ENCODE results near the gene RNF208. TPM values are rescaled to one million over a fixed set of nuclear protein-coding genes. Genes with fewer than 3 reads are reported as not detected.

RNF208 gene
- total and polyA plus RNA-seq, 2 experiments from 2014 or later, result 1.4 to 5.6 TPM

- Histone ChIP-seq H3K4me1 (ENCODE audit: insufficient read depth) (peaks cover 13% of the 10 kb centered on the region; the same call in 1 of the 2 replicates), H3K36me3 (ENCODE audit: insufficient read depth) (peaks cover 9% of the 10 kb centered on the region), H3K79me2 (replicated peaks; ENCODE audit: insufficient read depth) (peaks cover 24% of the 10 kb centered on the region), H3K4me3 (peak overlapping the region; percentile 96), H3K9me2 (ENCODE audit: insufficient read depth) (no peaks in the 10 kb centered on the region), H3F3A (replicated peaks; ENCODE audit: low read depth) (peaks cover 12% of the 10 kb centered on the region), H3K27ac (ENCODE audit: low read depth) (no peak overlapping the region), H2AFZ (no peak overlapping the region), H3K4me2 (peak overlapping the region; percentile 94), H4K20me1 (replicated peaks; ENCODE audit: insufficient read depth) (no peaks in the 10 kb centered on the region; the same call in 1 of the 2 replicates), H3K27me3 (ENCODE audit: insufficient read depth) (peaks cover 4% of the 10 kb centered on the region; the same call in 1 of the 2 replicates)
- Mint-ChIP-seq H3K9me3 (no peaks in the 10 kb centered on the region), H3K4me3 (peak overlapping the region; percentile 89), H3K27ac (no peak overlapping the region; the same call in 1 of the 2 replicates), H3K36me3 (ENCODE audit: low read depth) (peaks cover 19% of the 10 kb centered on the region; the same call in 2 of the 3 replicates), H3K4me1 (peaks cover 8% of the 10 kb centered on the region), H3K27me3 (ENCODE audit: insufficient read depth, low read depth, poor library complexity) (peaks cover 16% of the 10 kb centered on the region)
- DNase-seq (ENCODE audit: low spot score), result peak; percentile 67
- ATAC-seq, result peak; percentile 29
- TF ChIP-seq EZH2 (IDR thresholded peaks at IDR 0.05; ENCODE audit: low read depth, unreplicated experiment) (no peak), CREB1 (CRISPR knock-in tag; IDR thresholded peaks at IDR 0.05; ENCODE audit: low read depth) (no peak), POLR2AphosphoS5 (IDR thresholded peaks at IDR 0.05; ENCODE audit: low read depth) (no peak), EZH2phosphoT487 (IDR thresholded peaks at IDR 0.05; ENCODE audit: unreplicated experiment) (no peak)
- TF ChIP-seq, protein P1, sequence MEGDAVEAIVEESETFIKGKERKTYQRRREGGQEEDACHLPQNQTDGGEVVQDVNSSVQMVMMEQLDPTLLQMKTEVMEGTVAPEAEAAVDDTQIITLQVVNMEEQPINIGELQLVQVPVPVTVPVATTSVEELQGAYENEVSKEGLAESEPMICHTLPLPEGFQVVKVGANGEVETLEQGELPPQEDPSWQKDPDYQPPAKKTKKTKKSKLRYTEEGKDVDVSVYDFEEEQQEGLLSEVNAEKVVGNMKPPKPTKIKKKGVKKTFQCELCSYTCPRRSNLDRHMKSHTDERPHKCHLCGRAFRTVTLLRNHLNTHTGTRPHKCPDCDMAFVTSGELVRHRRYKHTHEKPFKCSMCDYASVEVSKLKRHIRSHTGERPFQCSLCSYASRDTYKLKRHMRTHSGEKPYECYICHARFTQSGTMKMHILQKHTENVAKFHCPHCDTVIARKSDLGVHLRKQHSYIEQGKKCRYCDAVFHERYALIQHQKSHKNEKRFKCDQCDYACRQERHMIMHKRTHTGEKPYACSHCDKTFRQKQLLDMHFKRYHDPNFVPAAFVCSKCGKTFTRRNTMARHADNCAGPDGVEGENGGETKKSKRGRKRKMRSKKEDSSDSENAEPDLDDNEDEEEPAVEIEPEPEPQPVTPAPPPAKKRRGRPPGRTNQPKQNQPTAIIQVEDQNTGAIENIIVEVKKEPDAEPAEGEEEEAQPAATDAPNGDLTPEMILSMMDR (conservative IDR thresholded peaks at IDR 0.05; ENCODE audit: low read depth in 2 of 2), result no peak
These were observed 33.5 kb upstream of the RNF208 start for GRCh38 chr9:137255448-137256114.

- peak within 1 kb of the TSS; percentile 96 for H3K4me3 ChIP-seq
- peaks cover 24% of the 10 kb centered on the region for H3K79me2 ChIP-seq (replicated peaks; ENCODE audit: insufficient read depth)
- H3K27ac ChIP-seq (ENCODE audit: low read depth), result no peak within 1 kb of the TSS
- H3K9me2 ChIP-seq (ENCODE audit: insufficient read depth), result no peaks in the 10 kb centered on the region
- H3K36me3 ChIP-seq (ENCODE audit: insufficient read depth), result peaks cover 9% of the 10 kb centered on the region
- peak within 1 kb of the TSS; percentile 94 for H2AFZ ChIP-seq
- H3K4me1 Mint-ChIP-seq, result peaks cover 11% of the 10 kb centered on the region
- peaks cover 4% of the 10 kb centered on the region; the same call in 1 of the 2 replicates for H3K27me3 ChIP-seq (ENCODE audit: insufficient read depth)
- H3K27ac Mint-ChIP-seq, result peak within 1 kb of the TSS; percentile 28; the same call in 1 of the 2 replicates
- H3K9me3 Mint-ChIP-seq, result no peaks in the 10 kb centered on the region
- DNase-seq (ENCODE audit: low spot score), result peak; percentile 88
- TF ChIP-seq EZH2phosphoT487 (IDR thresholded peaks at IDR 0.05; ENCODE audit: unreplicated experiment) (no peak), JUNB (IDR thresholded peaks at IDR 0.05; ENCODE audit: unreplicated experiment) (no peak), POLR2AphosphoS5 (IDR thresholded peaks at IDR 0.05; ENCODE audit: low read depth) (peak; percentile 95), CREB1 (CRISPR knock-in tag; IDR thresholded peaks at IDR 0.05; ENCODE audit: low read depth) (peak; percentile 37; the same call in 1 of the 2 replicates), ZNF114 (CRISPR knock-in tag; IDR thresholded peaks at IDR 0.05) (no peak)
- TF ChIP-seq, protein P1 (conservative IDR thresholded peaks at IDR 0.05; ENCODE audit: low read depth in 2 of 2), result no peak; a peak in 1 of 4 replicates
- H3F3A ChIP-seq (replicated peaks; ENCODE audit: low read depth), result peaks cover 12% of the 10 kb centered on the region
- no peaks in the 10 kb centered on the region; the same call in 1 of the 2 replicates for H4K20me1 ChIP-seq (replicated peaks; ENCODE audit: insufficient read depth)
- H3K4me3 Mint-ChIP-seq, result peak within 1 kb of the TSS; percentile 89
- peaks cover 19% of the 10 kb centered on the region; the same call in 2 of the 3 replicates for H3K36me3 Mint-ChIP-seq (ENCODE audit: low read depth)
- peaks cover 21% of the 10 kb centered on the region for H3K27me3 Mint-ChIP-seq (ENCODE audit: insufficient read depth, low read depth, poor library complexity)
- peaks cover 13% of the 10 kb centered on the region; the same call in 1 of the 2 replicates for H3K4me1 ChIP-seq (ENCODE audit: insufficient read depth)
- H3K4me2 ChIP-seq, result peak within 1 kb of the TSS; percentile 98
- ATAC-seq, result peak; percentile 65
These were observed 32.8 kb upstream of the RNF208 start, which contains the start of gene NELFB for GRCh38 chr9:137254624-137255447. Gene NELFB, plus strand, starts transcription at chr9:137255327.

Data from GM23338 (cell line).